ENCODE data around the gene SMAD3.
A peak's percentile ranks its signal among the peaks of the same experiment; 100 is the strongest.

SMAD3 gene

DNA sequence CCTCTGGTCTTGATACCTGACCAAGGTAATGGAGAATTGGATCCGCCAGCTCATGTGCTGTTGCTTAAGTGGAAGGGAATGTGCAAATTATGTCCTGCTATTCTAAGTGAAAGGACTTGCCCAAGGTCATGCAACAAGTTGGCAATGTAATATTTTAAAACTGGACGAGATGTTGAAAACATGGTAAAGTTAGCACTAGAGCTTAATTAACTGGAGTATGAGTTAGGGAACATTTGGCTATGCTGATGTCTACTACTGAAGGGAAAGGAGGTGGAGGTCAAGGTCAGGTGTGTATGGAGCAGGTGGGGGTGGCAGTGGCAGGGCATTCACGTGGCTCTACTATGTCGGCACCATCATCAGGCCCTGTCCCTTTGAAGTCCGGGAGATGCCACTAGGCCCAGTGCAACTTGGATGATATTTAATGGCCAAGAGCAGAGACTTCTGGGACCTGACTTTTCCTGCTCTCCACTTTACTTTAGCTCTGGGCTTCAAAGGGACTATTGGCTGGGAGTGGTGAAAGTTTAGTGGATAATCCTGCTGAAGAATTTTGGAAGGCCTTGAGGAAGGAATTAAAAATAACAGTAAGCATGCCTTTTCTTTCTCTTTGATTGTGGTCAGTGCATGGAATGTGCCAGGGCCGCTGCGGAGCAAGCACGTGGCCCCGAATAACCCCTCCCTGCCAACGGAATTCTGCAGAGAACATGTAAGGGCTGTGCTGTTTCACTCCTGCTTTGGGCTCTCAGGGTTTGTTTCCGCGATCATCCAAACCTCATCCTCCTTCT lies 14.9 kb downstream of the SMAD3 start:
- no peak overlapping the region for H3K4me3 ChIP-seq (replicated peaks; ENCODE audit: insufficient read depth, low read length)
- no peaks in the 10 kb centered on the region for H3K27me3 ChIP-seq (ENCODE audit: insufficient read depth, poor library complexity, severe bottlenecking)
- DNase-seq (ENCODE audit: low read depth in 1 of 2, low spot score in 1 of 2): no peak
- H3K27ac ChIP-seq (replicated peaks): peak overlapping the region; percentile 46
- TF ChIP-seq GABPA (IDR thresholded peaks at IDR 0.05; ENCODE audit: low read depth) (no peak), POLR2AphosphoS5 (IDR thresholded peaks at IDR 0.05; ENCODE audit: low read depth) (no peak), SPI1 (IDR thresholded peaks at IDR 0.05; ENCODE audit: borderline replicate concordance, low read depth) (no peak)
- TF ChIP-seq, protein P1, sequence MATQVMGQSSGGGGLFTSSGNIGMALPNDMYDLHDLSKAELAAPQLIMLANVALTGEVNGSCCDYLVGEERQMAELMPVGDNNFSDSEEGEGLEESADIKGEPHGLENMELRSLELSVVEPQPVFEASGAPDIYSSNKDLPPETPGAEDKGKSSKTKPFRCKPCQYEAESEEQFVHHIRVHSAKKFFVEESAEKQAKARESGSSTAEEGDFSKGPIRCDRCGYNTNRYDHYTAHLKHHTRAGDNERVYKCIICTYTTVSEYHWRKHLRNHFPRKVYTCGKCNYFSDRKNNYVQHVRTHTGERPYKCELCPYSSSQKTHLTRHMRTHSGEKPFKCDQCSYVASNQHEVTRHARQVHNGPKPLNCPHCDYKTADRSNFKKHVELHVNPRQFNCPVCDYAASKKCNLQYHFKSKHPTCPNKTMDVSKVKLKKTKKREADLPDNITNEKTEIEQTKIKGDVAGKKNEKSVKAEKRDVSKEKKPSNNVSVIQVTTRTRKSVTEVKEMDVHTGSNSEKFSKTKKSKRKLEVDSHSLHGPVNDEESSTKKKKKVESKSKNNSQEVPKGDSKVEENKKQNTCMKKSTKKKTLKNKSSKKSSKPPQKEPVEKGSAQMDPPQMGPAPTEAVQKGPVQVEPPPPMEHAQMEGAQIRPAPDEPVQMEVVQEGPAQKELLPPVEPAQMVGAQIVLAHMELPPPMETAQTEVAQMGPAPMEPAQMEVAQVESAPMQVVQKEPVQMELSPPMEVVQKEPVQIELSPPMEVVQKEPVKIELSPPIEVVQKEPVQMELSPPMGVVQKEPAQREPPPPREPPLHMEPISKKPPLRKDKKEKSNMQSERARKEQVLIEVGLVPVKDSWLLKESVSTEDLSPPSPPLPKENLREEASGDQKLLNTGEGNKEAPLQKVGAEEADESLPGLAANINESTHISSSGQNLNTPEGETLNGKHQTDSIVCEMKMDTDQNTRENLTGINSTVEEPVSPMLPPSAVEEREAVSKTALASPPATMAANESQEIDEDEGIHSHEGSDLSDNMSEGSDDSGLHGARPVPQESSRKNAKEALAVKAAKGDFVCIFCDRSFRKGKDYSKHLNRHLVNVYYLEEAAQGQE (IDR thresholded peaks at IDR 0.05; ENCODE audit: insufficient replicate concordance, low read depth): no peak
- TF ChIP-seq, protein P2, sequence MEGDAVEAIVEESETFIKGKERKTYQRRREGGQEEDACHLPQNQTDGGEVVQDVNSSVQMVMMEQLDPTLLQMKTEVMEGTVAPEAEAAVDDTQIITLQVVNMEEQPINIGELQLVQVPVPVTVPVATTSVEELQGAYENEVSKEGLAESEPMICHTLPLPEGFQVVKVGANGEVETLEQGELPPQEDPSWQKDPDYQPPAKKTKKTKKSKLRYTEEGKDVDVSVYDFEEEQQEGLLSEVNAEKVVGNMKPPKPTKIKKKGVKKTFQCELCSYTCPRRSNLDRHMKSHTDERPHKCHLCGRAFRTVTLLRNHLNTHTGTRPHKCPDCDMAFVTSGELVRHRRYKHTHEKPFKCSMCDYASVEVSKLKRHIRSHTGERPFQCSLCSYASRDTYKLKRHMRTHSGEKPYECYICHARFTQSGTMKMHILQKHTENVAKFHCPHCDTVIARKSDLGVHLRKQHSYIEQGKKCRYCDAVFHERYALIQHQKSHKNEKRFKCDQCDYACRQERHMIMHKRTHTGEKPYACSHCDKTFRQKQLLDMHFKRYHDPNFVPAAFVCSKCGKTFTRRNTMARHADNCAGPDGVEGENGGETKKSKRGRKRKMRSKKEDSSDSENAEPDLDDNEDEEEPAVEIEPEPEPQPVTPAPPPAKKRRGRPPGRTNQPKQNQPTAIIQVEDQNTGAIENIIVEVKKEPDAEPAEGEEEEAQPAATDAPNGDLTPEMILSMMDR (IDR thresholded peaks at IDR 0.05; ENCODE audit: insufficient read depth, low read length): no peak

DNA sequence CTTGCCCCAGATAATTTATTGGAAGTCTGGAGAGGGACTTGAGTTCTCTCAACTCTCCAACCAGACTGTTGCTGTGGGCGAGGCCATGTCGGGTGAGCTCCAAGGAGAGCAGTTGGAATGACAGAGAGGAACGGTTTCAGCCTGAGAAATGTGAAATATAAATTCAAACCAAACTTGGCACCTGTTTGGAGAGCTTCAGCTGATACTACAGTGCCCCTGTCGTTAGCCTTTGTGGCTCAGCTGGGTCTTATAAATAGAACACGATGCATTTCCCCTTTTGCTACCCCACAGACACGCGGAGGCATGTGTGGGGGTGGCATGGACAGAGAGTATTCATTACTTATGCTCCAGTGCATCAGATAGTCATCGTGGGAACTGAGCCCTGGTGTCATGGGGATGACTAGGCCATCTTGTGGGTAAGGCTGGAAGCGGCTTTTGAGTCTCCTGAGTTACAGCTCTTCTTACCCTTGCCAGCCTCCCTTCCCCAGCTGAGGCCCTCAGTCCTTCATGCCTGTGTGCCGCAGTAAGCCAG lies 15.6 kb downstream of the SMAD3 start:
- peak overlapping the region; percentile 46 for H3K27ac ChIP-seq (replicated peaks)
- TF ChIP-seq POLR2AphosphoS5 (IDR thresholded peaks at IDR 0.05; ENCODE audit: low read depth): peak; percentile 79
- TF ChIP-seq, protein P2 (IDR thresholded peaks at IDR 0.05; ENCODE audit: insufficient read depth, low read length): peak; percentile 71
- peak; percentile 88 for TF ChIP-seq SPI1 (IDR thresholded peaks at IDR 0.05; ENCODE audit: borderline replicate concordance, low read depth)
- TF ChIP-seq GABPA (IDR thresholded peaks at IDR 0.05; ENCODE audit: low read depth): no peak
- TF ChIP-seq, protein P1 (IDR thresholded peaks at IDR 0.05; ENCODE audit: insufficient replicate concordance, low read depth): no peak

DNA sequence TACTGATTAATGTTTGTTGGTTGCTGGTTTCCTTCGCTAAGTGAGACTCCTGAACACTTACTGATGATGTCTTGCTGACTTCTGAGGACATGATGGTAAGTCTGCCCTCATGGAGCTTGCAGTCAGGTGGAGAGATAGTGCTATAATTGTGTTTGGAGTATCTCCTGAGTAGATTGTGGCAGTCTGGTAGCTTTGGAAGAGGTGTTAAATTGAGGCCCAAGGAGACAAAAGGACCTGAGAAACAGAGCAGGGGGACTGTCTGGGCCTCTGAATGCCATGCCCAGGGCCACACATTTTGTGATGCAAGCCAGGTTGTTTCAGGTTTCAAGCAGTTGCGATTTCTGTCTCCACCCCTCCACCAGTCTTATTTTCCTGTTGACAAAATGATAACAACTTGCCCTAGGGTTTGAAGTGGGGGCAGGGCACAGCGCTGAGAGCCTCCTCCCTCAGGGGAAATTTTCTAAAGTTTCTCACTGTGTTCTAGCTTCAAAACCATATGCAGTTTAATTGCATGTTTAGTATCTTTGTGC lies 16.7 kb downstream of the SMAD3 start:
- H3K27ac ChIP-seq (replicated peaks): peak overlapping the region; percentile 17; the same call in 1 of the 2 replicates
- TF ChIP-seq, protein P1 (IDR thresholded peaks at IDR 0.05; ENCODE audit: insufficient replicate concordance, low read depth): no peak

More for the DNA sequence above, 15.6 kb downstream of the SMAD3 start:
- Histone ChIP-seq H3K4me3 (replicated peaks; ENCODE audit: insufficient read depth, low read length) (no peak overlapping the region), H3K27me3 (ENCODE audit: insufficient read depth, poor library complexity, severe bottlenecking) (no peaks in the 10 kb centered on the region)
- peak in 1 of 2 experiments; percentile 91 for DNase-seq (ENCODE audit: low read depth in 1 of 2, low spot score in 1 of 2)

More for the DNA sequence above, 16.7 kb downstream of the SMAD3 start:
- no peak for DNase-seq (ENCODE audit: low read depth in 1 of 2, low spot score in 1 of 2)
- no peaks in the 10 kb centered on the region for H3K27me3 ChIP-seq (ENCODE audit: insufficient read depth, poor library complexity, severe bottlenecking)
- no peak overlapping the region for H3K4me3 ChIP-seq (replicated peaks; ENCODE audit: insufficient read depth, low read length)
